WTC11 (cell line): ENCODE data around the gene RPS25. TPM values are rescaled to one million over a fixed set of nuclear protein-coding genes. Genes with fewer than 3 reads are reported as not detected.
A peak's percentile ranks its signal among the peaks of the same experiment; 100 is the strongest.

Source experiments
- ATAC-seq: fragments of 200-7000 bp; cut with Tn5 transposase; 2 replicates; pipeline ENCODE4 v1.10.0; 2021; ENCODE audit warnings: mild to moderate bottlenecking, moderate library complexity
- CTCF ChIA-PET: fragments of 300-600 bp; sonication (Branson Sonifier 250); formaldehyde crosslinking; loops from one replicate; lab custom pipeline; 2021; ENCODE audit warnings: antibody characterized with exemption; lab: Charles Lee
- POLR2A ChIA-PET: fragments of 350-600 bp; sonication (Branson Sonifier 250); formaldehyde crosslinking; loops from one replicate; lab custom pipeline; 2021; ENCODE audit warnings: antibody characterized with exemption; lab: Charles Lee
- DNase-seq: peaks from one replicate; pipeline ENCODE4 v3.0.0; 2021; ENCODE audit warnings: low spot score
- H3K27ac Mint-ChIP-seq: 2 replicates; pipeline ENCODE4 v1.8.0; 2021; ENCODE audit warnings: mixed read lengths
- H3K27me3 Mint-ChIP-seq: 2 replicates; pipeline ENCODE4 v1.8.0; 2021; ENCODE audit warnings: low read depth, mild to moderate bottlenecking, moderate library complexity, mixed read lengths
- H3K36me3 Mint-ChIP-seq: 2 replicates; pipeline ENCODE4 v1.8.0; 2021; ENCODE audit warnings: mixed read lengths
- H3K4me1 Mint-ChIP-seq: 2 replicates; pipeline ENCODE4 v1.8.0; 2022; ENCODE audit warnings: mixed read lengths
- H3K4me3 Mint-ChIP-seq: 2 replicates; pipeline ENCODE4 v1.8.0; 2021; ENCODE audit warnings: mild to moderate bottlenecking, moderate library complexity, mixed read lengths
- H3K9me3 Mint-ChIP-seq: 2 replicates; pipeline ENCODE4 v1.8.0; 2021; ENCODE audit warnings: mixed read lengths
- ESRRA ChIP-seq: sonication (generic); formaldehyde crosslinking; IDR thresholded peaks from 2 replicates; pipeline ENCODE4 v1.8.1; 2022; ENCODE audit warnings: mild to moderate bottlenecking, missing genetic modification reagents, borderline replicate concordance
- KAT7 ChIP-seq: sonication (generic); formaldehyde crosslinking; IDR thresholded peaks from 2 replicates; pipeline ENCODE4 v1.8.1; 2023; ENCODE audit warnings: missing genetic modification reagents, mild to moderate bottlenecking, borderline replicate concordance
- NFE2L1 ChIP-seq: sonication (generic); formaldehyde crosslinking; IDR thresholded peaks from 2 replicates; pipeline ENCODE4 v1.8.1; 2023; ENCODE audit warnings: missing genetic modification reagents
- NFYB ChIP-seq: sonication (generic); formaldehyde crosslinking; conservative IDR thresholded peaks from 2 replicates; pipeline ENCODE4 v1.8.0; 2022; ENCODE audit warnings: low read depth, missing genetic modification reagents
- PRRX2 ChIP-seq: fragments of 250-450 bp; sonication (Bioruptor Pico); IDR thresholded peaks from 2 replicates; pipeline ENCODE4 v1.8.0; 2021; ENCODE audit warnings: mild to moderate bottlenecking
- RORB ChIP-seq: fragments of 250-450 bp; sonication (Bioruptor Pico); IDR thresholded peaks from 2 replicates; pipeline ENCODE4 v1.9.0; 2021; ENCODE audit warnings: mild to moderate bottlenecking
- SMAD3 ChIP-seq: sonication (generic); formaldehyde crosslinking; IDR thresholded peaks from 2 replicates; pipeline ENCODE4 v1.8.0; 2022; ENCODE audit warnings: missing genetic modification reagents, mild to moderate bottlenecking, borderline replicate concordance
- ZNF219 ChIP-seq: sonication (generic); formaldehyde crosslinking; IDR thresholded peaks from 2 replicates; pipeline ENCODE4 v1.8.0; 2023; ENCODE audit warnings: missing genetic modification reagents, mild to moderate bottlenecking, borderline replicate concordance
- ZNF423 ChIP-seq: fragments of 250-450 bp; sonication (Bioruptor Pico); IDR thresholded peaks from 2 replicates; pipeline ENCODE4 v2.1.2; 2022; ENCODE audit warnings: mild to moderate bottlenecking, moderate library complexity
- total RNA-seq: library from RNA; stranded (reverse); gene quantifications from 3 replicates; pipeline ENCODE4 v1.2.3, GENCODE V29; 2021
- TF ChIP-seq, protein P1 (sequence below): sonication (generic); formaldehyde crosslinking; conservative IDR thresholded peaks from 2 replicates; pipeline ENCODE4 v1.8.1; 2022; ENCODE audit warnings: mild to moderate bottlenecking, missing genetic modification reagents
- TF ChIP-seq, protein P2 (sequence below): sonication (generic); formaldehyde crosslinking; IDR thresholded peaks from 2 replicates; pipeline ENCODE4 v1.8.1; 2023; ENCODE audit warnings: mild to moderate bottlenecking, missing genetic modification reagents
- TF ChIP-seq, protein P3 (sequence below): sonication (generic); formaldehyde crosslinking; IDR thresholded peaks from 2 replicates; pipeline ENCODE4 v1.8.0; 2023; ENCODE audit warnings: mild to moderate bottlenecking, missing genetic modification reagents
- TF ChIP-seq, protein P4 (sequence below): fragments of 250-450 bp; sonication (Bioruptor Pico); IDR thresholded peaks from 2 replicates; pipeline ENCODE4 v1.9.0; 2021; ENCODE audit warnings: mild to moderate bottlenecking, borderline replicate concordance
- TF ChIP-seq, protein P5 (sequence below): fragments of 250-450 bp; sonication (Bioruptor Pico); IDR thresholded peaks from 2 replicates; pipeline ENCODE4 v1.9.0; 2021; ENCODE audit warnings: moderate library complexity, mild to moderate bottlenecking, inconsistent platforms, borderline replicate concordance

RPS25 gene
- total RNA-seq, 1 experiment from 2014 or later: 1,349 TPM

DNA sequence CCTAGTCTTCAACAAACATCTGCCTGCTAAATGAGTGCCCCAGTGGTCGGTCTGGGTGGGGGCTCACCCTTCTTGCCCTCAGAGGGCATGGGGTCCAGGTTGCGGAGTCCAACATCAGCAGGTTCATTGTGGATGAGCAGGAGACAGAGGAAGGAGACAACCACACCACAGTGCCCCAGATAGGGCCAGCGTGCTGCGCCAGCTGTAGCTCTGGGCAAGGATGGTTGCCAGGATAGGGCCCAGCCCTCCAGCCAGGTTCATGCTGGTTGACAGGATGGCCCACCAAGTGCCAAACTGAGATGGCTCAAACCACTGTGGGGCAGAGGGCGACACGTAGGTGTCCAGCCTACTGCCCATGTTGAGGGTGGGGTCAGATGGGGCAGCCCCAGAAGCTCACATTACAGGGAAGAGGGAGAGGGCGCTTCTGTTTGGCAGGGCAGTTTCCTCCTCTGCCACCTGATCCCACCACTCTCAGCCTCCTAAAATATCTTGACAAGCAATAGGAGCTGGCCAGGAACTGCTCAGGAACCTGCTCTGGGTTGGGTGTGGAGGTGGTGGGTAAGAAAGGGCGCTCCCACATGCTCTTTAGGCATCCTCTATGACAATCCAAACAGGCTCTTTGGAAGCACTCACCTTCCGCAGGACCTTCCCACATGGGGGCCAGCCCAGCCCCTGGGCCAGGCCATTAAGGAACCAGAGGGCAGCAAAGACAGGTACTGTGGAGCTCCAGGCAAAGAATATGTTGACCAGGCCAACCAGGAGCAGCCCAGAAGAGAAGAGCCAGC is 9.6 kb upstream of the RPS25 start:
- ATAC-seq (no peak), DNase-seq (no peak)
- POLR2A ChIA-PET: interaction anchor here (1.2 kb wide), 1 partner anchor 67 kb away, joined by 3 read pairs; a partner anchor contains a TSS
- no peaks in the 10 kb centered on the region for H3K9me3 Mint-ChIP-seq
- H3K27ac Mint-ChIP-seq: peak overlapping the region; percentile 36; the same call in 1 of the 2 replicates
- H3K27me3 Mint-ChIP-seq: no peaks in the 10 kb centered on the region
- H3K4me1 Mint-ChIP-seq: peaks cover 19% of the 10 kb centered on the region
- CTCF ChIA-PET: no interaction called here
- peak overlapping the region; percentile 18; the same call in 1 of the 2 replicates for H3K4me3 Mint-ChIP-seq
- peaks cover 43% of the 10 kb centered on the region for H3K36me3 Mint-ChIP-seq
- TF ChIP-seq, protein P1, sequence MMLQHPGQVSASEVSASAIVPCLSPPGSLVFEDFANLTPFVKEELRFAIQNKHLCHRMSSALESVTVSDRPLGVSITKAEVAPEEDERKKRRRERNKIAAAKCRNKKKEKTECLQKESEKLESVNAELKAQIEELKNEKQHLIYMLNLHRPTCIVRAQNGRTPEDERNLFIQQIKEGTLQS (CRISPR knock-in tag): no peak

DNA sequence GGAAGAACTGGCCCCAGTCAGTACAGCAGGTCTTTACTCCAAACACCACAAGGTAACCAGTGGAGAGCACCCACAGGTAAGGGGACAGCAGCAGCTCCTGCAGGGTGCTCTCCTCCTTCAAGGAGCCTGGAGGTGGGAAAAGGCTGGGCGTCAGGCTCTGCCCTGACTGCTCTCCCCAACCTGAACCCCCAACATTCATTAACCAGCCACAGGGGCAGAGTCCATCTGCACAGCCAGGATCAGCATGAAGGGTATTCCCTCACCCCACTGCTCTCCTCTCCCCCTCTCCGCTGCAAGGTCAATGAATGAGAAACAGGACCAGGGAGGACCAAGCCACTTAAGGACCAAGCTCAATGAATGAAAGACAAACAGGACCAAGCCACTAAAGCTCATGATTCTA is 8.8 kb upstream of the RPS25 start:
- H3K9me3 Mint-ChIP-seq: no peaks in the 10 kb centered on the region
- no peaks in the 10 kb centered on the region for H3K27me3 Mint-ChIP-seq
- no peak for DNase-seq
- no peak for ATAC-seq
- H3K27ac Mint-ChIP-seq: no peak overlapping the region; the same call in 1 of the 2 replicates
- POLR2A ChIA-PET: interaction anchor here (1.2 kb wide), 1 partner anchor 68 kb away, joined by 3 read pairs; a partner anchor contains a TSS
- CTCF ChIA-PET: no interaction called here
- no peak overlapping the region for H3K4me3 Mint-ChIP-seq
- peaks cover 19% of the 10 kb centered on the region for H3K4me1 Mint-ChIP-seq
- TF ChIP-seq, protein P2, sequence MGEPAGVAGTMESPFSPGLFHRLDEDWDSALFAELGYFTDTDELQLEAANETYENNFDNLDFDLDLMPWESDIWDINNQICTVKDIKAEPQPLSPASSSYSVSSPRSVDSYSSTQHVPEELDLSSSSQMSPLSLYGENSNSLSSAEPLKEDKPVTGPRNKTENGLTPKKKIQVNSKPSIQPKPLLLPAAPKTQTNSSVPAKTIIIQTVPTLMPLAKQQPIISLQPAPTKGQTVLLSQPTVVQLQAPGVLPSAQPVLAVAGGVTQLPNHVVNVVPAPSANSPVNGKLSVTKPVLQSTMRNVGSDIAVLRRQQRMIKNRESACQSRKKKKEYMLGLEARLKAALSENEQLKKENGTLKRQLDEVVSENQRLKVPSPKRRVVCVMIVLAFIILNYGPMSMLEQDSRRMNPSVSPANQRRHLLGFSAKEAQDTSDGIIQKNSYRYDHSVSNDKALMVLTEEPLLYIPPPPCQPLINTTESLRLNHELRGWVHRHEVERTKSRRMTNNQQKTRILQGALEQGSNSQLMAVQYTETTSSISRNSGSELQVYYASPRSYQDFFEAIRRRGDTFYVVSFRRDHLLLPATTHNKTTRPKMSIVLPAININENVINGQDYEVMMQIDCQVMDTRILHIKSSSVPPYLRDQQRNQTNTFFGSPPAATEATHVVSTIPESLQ: no peak
- TF ChIP-seq, protein P3, sequence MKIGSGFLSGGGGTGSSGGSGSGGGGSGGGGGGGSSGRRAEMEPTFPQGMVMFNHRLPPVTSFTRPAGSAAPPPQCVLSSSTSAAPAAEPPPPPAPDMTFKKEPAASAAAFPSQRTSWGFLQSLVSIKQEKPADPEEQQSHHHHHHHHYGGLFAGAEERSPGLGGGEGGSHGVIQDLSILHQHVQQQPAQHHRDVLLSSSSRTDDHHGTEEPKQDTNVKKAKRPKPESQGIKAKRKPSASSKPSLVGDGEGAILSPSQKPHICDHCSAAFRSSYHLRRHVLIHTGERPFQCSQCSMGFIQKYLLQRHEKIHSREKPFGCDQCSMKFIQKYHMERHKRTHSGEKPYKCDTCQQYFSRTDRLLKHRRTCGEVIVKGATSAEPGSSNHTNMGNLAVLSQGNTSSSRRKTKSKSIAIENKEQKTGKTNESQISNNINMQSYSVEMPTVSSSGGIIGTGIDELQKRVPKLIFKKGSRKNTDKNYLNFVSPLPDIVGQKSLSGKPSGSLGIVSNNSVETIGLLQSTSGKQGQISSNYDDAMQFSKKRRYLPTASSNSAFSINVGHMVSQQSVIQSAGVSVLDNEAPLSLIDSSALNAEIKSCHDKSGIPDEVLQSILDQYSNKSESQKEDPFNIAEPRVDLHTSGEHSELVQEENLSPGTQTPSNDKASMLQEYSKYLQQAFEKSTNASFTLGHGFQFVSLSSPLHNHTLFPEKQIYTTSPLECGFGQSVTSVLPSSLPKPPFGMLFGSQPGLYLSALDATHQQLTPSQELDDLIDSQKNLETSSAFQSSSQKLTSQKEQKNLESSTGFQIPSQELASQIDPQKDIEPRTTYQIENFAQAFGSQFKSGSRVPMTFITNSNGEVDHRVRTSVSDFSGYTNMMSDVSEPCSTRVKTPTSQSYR (CRISPR knock-in tag): no peak
- TF ChIP-seq, protein P4, sequence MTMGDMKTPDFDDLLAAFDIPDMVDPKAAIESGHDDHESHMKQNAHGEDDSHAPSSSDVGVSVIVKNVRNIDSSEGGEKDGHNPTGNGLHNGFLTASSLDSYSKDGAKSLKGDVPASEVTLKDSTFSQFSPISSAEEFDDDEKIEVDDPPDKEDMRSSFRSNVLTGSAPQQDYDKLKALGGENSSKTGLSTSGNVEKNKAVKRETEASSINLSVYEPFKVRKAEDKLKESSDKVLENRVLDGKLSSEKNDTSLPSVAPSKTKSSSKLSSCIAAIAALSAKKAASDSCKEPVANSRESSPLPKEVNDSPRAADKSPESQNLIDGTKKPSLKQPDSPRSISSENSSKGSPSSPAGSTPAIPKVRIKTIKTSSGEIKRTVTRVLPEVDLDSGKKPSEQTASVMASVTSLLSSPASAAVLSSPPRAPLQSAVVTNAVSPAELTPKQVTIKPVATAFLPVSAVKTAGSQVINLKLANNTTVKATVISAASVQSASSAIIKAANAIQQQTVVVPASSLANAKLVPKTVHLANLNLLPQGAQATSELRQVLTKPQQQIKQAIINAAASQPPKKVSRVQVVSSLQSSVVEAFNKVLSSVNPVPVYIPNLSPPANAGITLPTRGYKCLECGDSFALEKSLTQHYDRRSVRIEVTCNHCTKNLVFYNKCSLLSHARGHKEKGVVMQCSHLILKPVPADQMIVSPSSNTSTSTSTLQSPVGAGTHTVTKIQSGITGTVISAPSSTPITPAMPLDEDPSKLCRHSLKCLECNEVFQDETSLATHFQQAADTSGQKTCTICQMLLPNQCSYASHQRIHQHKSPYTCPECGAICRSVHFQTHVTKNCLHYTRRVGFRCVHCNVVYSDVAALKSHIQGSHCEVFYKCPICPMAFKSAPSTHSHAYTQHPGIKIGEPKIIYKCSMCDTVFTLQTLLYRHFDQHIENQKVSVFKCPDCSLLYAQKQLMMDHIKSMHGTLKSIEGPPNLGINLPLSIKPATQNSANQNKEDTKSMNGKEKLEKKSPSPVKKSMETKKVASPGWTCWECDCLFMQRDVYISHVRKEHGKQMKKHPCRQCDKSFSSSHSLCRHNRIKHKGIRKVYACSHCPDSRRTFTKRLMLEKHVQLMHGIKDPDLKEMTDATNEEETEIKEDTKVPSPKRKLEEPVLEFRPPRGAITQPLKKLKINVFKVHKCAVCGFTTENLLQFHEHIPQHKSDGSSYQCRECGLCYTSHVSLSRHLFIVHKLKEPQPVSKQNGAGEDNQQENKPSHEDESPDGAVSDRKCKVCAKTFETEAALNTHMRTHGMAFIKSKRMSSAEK: no peak
- TF ChIP-seq PRRX2 (CRISPR knock-in tag): no peak
- TF ChIP-seq RORB (CRISPR knock-in tag): no peak
- no peak for TF ChIP-seq NFE2L1 (CRISPR knock-in tag)
- TF ChIP-seq NFYB (CRISPR knock-in tag): no peak
- no peak for TF ChIP-seq ZNF423 (CRISPR knock-in tag)
- no peak for TF ChIP-seq SMAD3 (CRISPR knock-in tag)
- TF ChIP-seq ZNF219: no peak
- TF ChIP-seq KAT7 (CRISPR knock-in tag): no peak
- no peak for TF ChIP-seq ESRRA (CRISPR knock-in tag)
- TF ChIP-seq, protein P5, sequence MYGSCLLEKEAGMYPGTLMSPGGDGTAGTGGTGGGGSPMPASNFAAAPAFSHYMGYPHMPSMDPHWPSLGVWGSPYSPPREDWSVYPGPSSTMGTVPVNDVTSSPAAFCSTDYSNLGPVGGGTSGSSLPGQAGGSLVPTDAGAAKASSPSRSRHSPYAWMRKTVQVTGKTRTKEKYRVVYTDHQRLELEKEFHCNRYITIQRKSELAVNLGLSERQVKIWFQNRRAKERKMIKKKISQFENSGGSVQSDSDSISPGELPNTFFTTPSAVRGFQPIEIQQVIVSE (CRISPR knock-in tag): no peak
- peaks cover 47% of the 10 kb centered on the region for H3K36me3 Mint-ChIP-seq
